Measurements from ENCODE around the gene FRMD7. TPM values are rescaled to one million over a fixed set of nuclear protein-coding genes. Genes with fewer than 3 reads are reported as not detected.
"Not testable (repeated sequence)": the region's sequence is repeated elsewhere in the genome, so short reads cannot be mapped to it uniquely, and the experiment has no call there.

Gene FRMD7
- total RNA-seq, 1 donor, result not detected

DNA sequence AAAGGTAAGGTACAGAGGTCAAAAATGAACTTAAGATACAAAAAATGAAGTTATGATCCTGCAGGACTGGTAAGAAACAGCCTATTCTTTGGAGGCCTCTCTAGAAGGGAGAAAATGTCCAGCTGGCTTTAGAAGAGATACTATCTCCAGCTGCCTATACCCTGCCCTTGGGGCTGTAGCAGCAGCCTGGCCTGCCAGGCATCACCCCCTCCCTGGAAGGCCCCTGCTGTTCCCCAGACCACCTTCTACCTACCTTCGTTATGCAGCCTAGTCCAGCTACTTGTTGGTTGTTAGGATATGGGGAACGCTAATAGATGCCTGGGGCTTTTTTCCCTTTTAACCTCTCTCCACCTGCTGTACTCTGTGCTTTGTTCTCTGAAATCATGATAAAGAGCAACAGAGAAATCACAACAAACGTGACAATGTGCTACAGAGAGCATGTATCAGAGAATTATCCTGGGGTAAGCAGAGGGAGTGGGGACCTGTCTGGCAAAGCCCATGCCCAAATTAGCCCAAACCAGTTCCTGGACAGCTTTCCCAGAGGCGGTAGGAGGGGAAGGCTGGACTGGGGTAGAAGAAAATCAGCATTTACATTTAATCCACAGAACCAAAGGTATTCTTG lies 34.5 kb downstream of the FRMD7 start:
- no peak for DNase-seq (ENCODE audit: low read depth in 2 of 3, low spot score in 2 of 3)

DNA sequence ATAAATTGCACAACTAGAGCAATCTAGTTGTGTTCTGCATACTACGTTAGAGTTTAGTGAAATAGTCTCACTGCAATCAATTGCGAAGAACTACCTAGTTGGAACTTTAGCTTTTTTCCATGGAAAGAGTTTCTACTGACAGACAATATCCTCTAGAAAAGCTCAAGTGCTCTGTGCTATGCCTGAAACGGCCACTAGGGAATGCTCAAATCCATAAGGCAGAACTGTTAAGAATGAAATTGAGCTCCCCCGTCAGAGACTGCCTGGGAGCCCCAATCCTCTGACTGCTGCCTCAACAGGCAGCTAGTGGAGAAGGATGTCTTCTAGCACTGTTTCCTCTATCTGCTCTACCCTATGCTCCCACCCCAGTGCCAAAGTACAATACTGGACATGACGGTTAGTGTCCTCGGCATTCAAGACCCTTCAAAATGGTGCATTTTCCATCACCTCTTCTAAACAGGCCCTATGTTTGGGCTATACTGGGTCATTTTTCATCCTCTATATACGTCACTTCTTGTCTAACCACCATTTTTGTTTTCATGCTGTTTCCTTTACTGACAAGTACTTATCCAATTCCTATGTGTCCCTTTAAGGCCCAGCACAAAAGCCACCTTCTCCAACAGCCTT lies 35.3 kb downstream of the FRMD7 start:
- peak; percentile 9 to 68 (median 53) for DNase-seq (ENCODE audit: low read depth in 2 of 3, low spot score in 2 of 3)

DNA sequence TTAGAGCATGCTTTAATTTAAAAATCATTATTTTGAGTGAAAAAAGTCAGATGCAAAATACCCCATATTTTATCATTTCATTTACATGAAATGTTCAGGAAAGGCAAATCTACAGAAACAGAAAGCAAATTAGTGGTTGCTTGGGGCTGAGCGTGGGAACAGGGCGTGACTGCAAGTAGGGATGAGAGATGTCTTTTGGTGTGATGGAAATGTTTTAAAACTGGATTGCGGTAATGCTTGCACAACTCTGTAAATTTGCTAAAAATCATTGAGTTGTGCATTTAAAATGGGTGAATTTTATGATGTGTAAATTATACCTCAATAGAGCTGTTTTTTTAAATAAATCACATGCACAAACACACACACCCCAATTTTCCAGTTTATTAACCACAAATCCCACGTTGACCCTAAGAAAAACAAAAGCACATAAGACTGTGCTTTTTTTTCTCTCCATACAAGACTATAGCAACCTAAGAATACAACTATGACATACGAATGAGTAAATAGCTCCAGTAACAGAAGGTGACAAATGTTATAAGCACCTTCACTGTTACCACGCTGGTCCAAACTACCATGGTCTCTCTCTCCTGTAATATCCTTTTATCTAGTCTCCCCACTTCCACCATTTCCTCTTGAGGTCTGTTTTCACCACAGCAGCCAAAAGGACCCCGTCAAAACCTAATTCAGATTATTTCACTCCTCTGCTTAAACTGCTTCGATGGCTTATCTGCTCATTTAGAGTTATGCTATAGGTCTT lies 37.2 kb downstream of the FRMD7 start:
- peak in 1 of 3 donors; percentile 3 for DNase-seq (ENCODE audit: low read depth in 2 of 3, low spot score in 2 of 3)

GRCh38 chrX:132088864-132089263 lies 39.0 kb downstream of the FRMD7 start:
- DNase-seq (ENCODE audit: low read depth in 2 of 3, low spot score in 2 of 3), result no peak

- no peak for DNase-seq (ENCODE audit: low read depth in 2 of 3, low spot score in 2 of 3)
Observed at GRCh38 chrX:132086672-132087071, 41.1 kb downstream of the FRMD7 start.

DNA sequence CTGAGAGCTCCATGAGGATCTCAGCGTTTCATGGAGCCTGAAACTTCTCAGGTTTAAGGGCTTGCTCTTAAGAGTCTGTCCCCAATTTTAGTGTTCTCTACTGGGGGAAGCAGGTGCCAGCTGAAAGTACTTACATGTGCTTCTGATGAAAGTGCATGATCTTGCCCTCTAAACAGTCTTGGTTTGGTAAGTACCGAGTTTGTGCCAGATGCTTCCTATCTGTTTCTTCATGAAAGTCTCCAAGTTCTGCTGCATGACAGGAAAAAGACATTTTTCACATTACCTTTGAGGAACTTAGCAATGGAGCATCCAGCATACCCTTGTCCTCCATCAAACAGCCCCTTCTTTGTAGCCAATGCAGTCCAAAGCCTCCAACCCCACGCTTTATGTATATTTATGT lies 42.0 kb downstream of the FRMD7 start:
- DNase-seq (ENCODE audit: low read depth in 2 of 3, low spot score in 2 of 3), result peak in 2 of 3 donors; percentile 9 to 62

DNA sequence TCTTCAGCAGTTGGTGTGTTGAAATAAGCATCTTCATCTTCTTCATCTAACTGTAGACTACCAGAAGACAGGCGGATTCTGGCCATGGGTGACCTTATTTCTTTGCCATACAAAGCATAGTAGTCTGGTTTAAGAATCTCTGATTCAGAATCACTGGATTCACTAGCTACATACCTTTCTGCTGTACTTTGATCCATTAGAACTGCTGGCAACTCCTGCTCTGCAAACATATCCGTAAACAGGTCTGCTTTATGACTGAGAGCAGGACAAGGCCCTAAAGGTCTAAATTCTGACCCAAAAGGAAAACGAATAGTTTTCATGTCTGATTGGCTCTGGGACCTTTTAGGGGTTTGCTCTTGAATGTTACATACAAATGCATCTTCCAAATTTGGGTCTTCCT lies 49.9 kb downstream of the FRMD7 start:
- no peak for DNase-seq (ENCODE audit: low read depth in 2 of 3, low spot score in 2 of 3)

DNA sequence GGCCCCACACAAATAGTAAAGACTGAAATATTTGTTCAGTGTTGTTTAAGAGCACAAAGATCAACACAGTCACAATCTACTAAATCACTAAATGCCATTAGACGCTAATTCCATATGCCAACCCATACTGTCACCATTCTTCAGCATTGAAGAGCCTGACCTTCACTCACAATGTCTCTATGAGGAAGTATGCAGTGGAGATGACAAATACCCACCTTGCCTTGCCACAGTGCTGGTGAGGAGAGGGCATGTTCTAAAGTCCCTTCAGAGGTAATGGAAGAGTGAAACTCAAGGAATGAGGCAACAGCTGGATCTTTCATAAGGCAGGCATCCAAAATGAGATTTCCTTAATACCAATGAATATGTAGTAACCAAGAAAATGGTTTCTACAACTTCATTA lies 50.4 kb downstream of the FRMD7 start:
- no peak for DNase-seq (ENCODE audit: low read depth in 2 of 3, low spot score in 2 of 3)

DNA sequence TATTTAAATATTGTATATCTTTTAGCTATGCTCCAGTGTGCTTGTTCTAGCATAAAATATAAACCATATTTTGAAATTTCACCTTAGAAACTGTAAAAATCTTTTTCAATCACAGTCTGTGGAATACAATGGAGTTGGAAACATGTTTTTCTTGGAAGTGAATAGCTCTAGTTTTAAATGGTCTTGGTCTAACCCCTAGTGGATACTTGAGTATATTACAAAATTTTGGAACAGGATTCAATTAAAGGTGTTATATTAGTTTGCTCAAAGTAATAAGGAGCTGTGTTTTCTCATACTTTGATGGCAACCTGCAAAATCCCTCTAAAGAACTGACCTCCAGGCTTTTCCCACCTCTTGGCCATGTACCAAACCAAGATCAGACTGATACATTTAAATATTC lies 56.6 kb downstream of the FRMD7 start:
- peak in 1 of 3 donors; percentile 34 for DNase-seq (ENCODE audit: low read depth in 2 of 3, low spot score in 2 of 3)

DNA sequence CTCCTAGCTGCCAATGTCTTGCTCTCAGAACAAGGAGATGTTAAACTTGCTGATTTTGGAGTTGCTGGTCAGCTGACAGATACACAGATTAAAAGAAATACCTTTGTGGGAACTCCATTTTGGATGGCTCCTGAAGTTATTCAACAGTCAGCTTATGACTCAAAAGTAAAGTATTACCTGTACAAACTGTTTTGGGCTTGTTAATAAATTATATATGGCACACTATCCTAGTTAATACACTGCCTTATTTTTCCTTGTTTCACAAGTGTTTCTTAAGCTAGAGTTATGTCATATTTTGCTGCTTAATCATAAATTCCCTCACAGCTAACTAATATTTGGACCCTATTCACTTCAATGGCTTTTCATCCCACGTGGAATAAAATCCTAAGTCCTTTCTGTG lies 59.4 kb downstream of the FRMD7 start:
- DNase-seq (ENCODE audit: low read depth in 2 of 3, low spot score in 2 of 3), result no peak

DNA sequence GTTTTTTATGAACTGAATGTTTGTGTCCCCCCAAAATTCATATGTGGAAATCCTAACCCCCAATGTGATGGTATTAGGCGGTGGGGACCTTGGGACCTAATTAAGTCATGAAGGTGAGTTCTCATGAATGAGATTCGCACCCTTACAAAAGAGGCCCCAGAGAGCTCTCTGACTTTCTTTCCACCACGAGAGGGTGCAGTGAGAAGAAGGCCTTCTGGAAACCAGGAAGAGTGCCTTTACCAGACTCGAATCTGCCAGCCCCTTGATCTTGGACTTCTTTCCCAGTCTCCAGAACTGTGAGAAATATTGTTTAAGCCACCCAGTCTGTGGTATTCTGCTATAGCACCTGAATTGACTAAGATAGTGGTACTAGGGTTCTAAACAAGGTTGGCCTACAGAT lies 64.0 kb downstream of the FRMD7 start:
- no peak for DNase-seq (ENCODE audit: low read depth in 2 of 3, low spot score in 2 of 3)

GRCh38 chrX:132063334-132063733 lies 64.5 kb downstream of the FRMD7 start:
- DNase-seq (ENCODE audit: low read depth in 2 of 3, low spot score in 2 of 3), result no peak

DNA sequence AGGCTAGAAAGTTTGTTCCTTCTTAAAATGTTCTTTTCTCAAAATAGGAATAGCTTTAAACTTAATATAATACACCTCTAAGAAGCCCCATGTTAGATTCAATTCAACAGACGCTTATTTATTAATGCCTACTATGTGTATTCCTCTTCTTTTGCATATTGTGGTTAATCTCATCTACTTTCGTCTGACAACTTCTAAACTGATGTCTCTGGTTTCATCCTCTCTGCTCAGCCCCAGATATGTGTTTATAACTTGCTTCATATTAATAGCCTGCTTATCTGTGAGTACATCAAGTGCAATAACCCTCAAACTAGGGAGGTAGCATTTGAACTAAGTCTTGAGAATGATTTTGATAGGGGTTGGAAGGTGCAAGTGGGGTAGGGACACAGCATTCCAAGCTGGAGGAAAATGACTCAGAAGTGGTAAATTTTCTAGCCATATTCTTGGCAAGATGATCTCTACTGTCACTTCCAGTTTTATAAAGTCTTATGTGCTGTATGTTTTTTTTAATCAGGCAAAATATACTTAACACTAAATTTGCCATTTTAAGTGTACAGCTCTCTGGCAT lies 67.8 kb downstream of the FRMD7 start:
- DNase-seq (ENCODE audit: low read depth in 2 of 3, low spot score in 2 of 3), result no peak

- DNase-seq (ENCODE audit: low read depth in 2 of 3, low spot score in 2 of 3), result no peak
Observed at GRCh38 chrX:132058975-132059374, 68.8 kb downstream of the FRMD7 start.

DNA sequence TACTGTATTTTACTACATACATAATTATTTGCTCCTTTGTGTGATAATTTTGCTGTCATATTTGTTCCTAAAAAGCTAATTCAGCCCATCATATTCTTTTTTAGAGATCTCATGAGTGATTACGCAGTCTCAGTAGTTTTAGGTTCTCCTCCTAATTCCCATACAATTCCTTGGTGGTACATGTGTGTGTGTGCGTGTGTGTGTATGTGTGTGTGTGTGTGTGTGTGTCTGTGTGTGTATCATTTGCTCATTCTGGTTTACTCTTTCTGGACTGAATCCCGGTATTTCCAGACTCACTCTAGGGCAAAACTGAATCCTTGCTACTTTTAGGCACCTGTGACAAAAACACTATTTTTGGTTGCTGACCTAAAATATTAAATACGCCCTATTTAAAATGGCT lies 69.8 kb downstream of the FRMD7 start:
- DNase-seq (ENCODE audit: low read depth in 2 of 3, low spot score in 2 of 3), result no peak

- DNase-seq (ENCODE audit: low read depth in 2 of 3, low spot score in 2 of 3), result not testable (repeated sequence)
Observed at GRCh38 chrX:132051778-132052177, 76.0 kb downstream of the FRMD7 start.

GRCh38 chrX:132046533-132046932 lies 81.3 kb downstream of the FRMD7 start:
- no peak for DNase-seq (ENCODE audit: low read depth in 2 of 3, low spot score in 2 of 3)

DNA sequence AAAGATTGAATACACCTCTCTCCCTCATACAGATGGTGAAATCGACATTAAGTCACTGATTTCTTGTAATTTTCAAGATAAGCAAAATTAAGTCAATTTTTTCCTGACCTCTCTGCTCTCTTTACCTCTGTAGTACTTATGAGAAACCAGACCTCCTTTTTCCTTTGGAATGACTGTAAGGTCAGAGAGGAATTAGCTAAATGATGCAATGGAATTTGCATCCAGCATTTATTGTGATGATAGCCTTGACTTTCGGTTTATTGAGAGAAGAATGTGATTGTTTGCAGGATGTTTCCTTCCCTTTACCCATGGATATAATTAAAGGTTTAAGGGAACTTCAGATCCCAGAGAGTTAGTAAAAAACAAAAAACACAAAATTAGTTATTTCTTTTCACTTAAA lies 82.4 kb downstream of the FRMD7 start:
- no peak for DNase-seq (ENCODE audit: low read depth in 2 of 3, low spot score in 2 of 3)

DNA sequence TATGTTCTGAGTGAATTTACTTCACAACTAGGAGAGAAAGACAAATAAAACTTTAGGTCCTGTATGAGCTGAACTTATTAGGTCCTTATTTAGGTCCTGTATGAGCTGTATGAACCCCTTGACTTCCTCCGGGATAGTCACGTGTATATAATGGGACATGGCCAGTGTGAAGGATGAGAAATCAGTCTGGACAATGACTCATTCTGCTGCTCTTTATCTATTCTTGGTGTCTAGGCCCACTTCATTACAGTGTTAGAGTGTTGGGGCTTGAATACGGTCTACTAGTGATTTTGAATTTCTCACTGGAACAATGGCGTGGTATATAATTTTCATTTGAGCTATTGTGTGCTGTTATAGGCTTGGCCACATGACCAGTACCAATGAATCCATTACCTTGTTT lies 82.9 kb downstream of the FRMD7 start:
- DNase-seq (ENCODE audit: low read depth in 2 of 3, low spot score in 2 of 3), result no peak

- DNase-seq (ENCODE audit: low read depth in 2 of 3, low spot score in 2 of 3), result no peak
Observed at GRCh38 chrX:132043977-132044376, 83.8 kb downstream of the FRMD7 start.

DNA sequence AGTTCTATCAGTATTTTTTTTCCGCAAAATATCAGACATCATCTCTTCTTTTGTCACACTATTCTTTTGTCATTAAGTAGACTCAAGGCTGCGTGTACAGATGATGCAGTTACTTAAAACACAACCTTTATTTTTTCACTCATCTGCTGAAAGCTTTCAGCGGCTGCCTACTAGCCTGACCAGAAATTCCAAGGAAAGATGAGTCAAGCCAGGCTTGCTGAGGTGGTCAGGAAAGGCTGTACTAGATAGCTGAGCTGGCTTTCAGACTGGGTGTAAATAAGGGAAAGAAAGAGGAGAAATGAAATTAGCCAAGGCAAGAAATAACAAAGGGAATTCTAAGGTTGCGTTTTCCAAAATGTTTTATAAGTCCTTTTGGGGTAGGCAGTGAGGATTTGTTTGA lies 86.8 kb downstream of the FRMD7 start:
- no peak for DNase-seq (ENCODE audit: low read depth in 2 of 3, low spot score in 2 of 3)

GRCh38 chrX:132040066-132040465 lies 87.8 kb downstream of the FRMD7 start:
- no peak for DNase-seq (ENCODE audit: low read depth in 2 of 3, low spot score in 2 of 3)
